ENCODE measurements around the gene HIVEP3.
"Not testable (repeated sequence)": the region's sequence is repeated elsewhere in the genome, so short reads cannot be mapped to it uniquely, and the experiment has no call there.

Gene HIVEP3

DNA sequence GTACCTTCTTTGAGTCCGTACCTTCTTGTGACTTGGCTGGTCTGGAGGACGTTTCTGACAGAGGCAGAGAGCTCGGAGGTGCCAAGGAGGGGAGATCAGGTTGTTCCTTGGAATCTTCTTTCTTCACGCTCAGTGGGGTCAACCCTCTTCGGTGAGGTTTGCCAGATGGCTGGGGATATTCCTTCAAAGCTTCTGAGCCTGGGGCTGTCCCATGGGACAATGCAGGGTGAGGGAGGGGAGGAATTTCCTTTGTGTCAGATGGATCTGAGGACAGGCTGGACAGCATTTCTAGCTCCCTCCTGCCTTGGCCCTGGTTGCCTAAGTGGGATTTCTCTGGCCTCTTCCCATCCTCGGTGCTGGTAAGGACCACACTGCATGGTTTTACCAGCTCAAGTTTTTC is 338.7 kb downstream of the HIVEP3 start:
- DNase-seq, result no peak

DNA sequence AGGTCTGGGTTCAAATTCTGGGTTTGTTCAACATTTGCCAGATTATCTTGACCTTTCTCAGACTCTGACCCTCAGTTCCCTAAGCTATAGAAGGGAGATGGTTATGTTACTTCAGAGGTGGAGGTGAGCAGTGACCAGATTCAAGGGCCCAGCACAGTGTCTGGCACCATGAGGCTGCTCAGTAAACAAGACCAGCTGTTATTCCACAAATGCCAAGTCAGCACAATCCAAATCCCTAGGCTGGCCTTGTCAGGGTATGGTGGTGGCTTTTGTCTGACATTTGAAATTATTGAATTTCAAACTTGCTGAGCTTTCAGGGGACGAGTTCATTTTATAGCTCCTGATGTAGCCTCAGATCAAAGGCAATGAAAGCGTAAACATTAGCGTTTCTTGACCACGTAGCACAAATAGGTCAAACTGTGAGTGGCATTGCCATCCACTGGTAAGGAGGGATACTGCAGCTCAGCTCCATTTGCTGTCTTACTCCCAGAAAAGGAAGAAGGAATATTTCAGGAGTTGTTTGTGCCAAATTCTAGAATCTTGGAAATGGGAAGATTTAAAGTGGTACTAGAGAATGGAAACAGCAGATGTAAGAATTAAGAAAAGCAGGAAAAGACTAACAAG is 339.9 kb downstream of the HIVEP3 start:
- DNase-seq, result peak in 1 of 4 experiments; percentile 14

DNA sequence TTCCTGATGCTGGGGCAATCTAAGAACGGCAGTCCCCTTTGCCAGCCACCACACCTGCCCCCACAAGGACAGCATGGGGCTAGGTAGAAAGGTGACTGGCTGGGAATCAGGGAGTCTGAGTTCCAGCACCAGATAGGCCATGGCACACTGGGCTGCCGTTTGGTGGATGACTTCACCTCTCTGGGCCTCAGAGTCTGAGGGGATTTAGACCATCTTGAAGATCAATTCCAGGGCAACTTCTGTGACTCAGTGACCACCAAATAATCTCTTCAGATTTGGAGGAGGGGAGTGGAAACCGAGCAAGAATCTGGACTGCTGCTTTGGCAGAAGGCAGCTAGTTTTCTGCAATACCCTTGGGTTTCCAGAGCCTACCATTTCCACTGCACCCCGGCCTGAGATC is 342.1 kb downstream of the HIVEP3 start:
- no peak for DNase-seq

DNA sequence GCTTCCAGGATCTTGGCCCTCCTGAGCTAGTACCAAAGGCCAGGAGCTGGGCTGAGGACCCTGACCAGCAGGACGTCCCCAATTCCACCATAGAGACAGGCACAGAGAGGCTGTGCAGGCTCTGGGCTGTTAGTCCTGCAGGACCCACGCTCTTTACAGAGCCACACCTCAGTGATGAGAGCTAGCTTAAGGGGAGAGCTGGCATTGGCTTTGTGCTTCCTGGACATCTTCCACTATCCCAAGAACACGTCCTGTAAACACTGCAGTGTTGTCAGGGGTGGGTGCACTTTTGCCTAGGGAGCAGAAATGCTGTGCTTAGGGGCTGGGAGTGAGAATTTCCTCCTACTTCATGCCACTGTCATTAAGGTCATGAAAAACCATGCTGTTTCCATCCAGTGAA is 342.5 kb downstream of the HIVEP3 start:
- DNase-seq, result no peak

- DNase-seq, result no peak
These were observed 343.9 kb downstream of the HIVEP3 start for GRCh38 chr1:41574842-41575241.

- peak; percentile 80 to 93 (median 84) for DNase-seq
These were observed 344.7 kb downstream of the HIVEP3 start for GRCh38 chr1:41573785-41574713.

- peak; percentile 30 to 67 (median 55) for DNase-seq
These were observed 345.5 kb downstream of the HIVEP3 start for GRCh38 chr1:41573194-41573593.

DNA sequence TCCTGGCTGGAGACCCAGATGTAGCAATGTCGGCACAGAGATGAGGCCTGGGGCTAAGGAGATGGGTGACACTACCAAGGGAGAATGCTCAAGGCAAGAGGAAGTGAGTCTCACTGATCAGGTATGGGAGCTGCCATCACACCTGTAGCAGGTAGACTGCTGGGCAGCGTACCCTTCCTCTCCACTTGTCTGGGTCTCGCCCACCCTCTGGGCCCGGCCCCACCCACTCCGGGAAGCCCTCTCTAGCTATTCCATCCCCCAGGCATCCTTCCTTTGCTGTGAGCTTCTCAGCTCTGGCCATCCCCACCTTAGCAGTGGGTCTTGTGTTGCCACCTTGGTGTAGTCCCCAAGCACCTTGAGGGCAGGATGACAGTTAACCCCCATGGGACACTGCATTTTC is 346.5 kb downstream of the HIVEP3 start:
- no peak for DNase-seq

GRCh38 chr1:41571041-41571440 is 347.7 kb downstream of the HIVEP3 start:
- no peak for DNase-seq

DNA sequence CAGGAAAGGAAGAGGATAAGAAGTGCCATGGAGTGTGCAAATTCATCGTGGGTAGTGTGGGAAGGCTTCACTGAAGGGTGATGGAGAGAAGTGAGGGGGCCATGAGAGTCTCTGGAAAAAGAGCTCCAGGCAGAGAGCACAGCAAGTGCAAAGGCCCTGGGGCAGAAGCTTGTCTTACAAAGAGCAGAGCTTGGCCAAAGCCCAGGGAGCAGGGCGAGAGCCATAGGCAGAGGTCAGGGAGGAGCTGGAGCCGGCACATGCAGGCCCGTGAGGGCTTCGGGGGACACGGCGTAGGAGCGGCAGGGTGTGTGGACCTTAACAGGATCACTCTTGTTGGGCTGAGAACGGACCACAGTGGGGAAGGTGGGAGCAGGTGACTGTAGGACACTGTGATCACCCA is 350.5 kb downstream of the HIVEP3 start:
- DNase-seq, result no peak

- no peak for DNase-seq
These were observed 351.8 kb downstream of the HIVEP3 start for GRCh38 chr1:41566969-41567368.

GRCh38 chr1:41566274-41566885 is 352.3 kb downstream of the HIVEP3 start:
- no peak for DNase-seq

GRCh38 chr1:41564741-41565475 is 353.8 kb downstream of the HIVEP3 start:
- DNase-seq, result no peak

- DNase-seq, result no peak
These were observed 356.4 kb downstream of the HIVEP3 start for GRCh38 chr1:41562328-41562727.

- DNase-seq, result no peak
These were observed 357.8 kb downstream of the HIVEP3 start for GRCh38 chr1:41560931-41561330.

DNA sequence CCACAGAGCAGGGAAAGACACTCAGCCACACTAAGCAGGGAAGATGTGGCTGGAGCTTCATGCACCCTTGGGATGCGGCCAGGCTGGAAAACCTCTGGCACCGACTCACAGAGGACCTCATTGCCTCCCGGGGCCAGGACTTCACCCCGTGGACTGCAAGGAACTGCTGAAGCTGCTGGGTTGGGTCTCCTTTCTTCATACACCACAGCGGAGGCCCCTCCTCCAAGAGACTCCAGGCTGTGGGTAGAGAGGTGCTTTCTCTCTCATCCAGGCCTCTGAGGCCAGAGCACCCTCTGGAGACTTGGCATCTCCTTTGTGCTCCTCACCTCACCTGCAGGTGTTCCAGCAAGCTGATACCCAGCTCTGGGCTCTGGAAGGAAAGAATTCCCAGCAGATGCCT is 358.2 kb downstream of the HIVEP3 start:
- no peak for DNase-seq

DNA sequence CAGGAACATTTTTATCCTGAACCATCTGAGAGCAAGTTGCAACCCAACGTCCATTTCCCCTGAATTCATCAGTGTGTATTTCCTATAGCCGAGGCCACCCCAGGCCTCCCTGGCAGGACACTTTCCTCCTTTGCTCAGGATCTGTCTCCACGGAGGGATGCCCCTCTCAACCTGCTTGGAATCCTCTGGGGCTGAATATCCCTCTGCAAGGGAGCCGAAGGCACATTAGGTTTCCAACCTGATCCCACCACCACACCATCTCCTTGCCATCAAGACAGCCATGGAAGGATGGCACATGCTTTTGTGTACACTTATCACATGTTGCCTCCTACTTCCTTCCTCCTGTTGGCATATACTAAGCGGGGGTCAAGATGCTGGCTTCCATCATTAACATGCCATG is 359.4 kb downstream of the HIVEP3 start:
- no peak for DNase-seq

- DNase-seq, result no peak
These were observed 360.0 kb downstream of the HIVEP3 start for GRCh38 chr1:41558761-41559171.

GRCh38 chr1:41557751-41558455 is 360.8 kb downstream of the HIVEP3 start:
- DNase-seq, result no peak

GRCh38 chr1:41554746-41555145 is 364.0 kb downstream of the HIVEP3 start:
- not testable (repeated sequence) for DNase-seq

DNA sequence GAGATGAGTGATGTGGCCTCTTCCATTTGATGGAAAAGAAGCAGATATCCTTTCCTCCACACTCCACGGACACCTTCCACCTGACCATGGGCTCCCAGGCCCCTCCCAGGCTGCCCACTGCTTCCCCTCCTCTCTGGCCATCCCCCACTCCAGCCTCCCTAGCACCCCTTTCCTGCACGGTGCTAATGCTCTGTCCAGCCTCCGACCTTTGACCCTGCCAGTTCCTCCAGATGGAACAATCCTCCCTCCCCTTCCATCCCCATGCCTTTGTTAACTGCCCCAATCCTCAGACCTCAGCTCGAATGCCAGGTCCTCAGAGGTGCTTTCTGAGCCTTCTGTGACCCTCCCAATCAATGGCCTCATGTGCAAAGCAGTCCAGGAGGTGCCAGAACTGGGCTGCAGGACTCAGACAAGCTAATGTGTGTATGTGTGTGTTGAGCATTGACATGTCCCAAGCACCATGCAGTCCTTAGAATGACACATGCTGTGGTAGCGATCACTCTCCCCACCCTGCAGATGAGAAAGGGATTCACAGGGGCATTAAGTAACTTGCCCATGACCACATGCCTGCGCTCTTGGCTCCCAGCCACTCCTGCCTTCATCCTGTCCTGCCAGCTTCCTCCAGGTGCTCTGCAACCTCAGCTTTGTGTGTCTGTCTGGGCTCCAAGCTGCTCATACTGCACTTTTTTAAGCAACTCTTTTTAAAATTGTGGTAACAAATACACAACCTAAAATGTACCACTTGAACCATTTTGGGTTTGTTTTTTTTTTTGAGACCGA is 370.8 kb downstream of the HIVEP3 start:
- no peak for DNase-seq

Data from suppressor macrophage (primary cell).